WTC11 (cell line): Measurements from ENCODE around the gene NCS1.

Experiments used
- GRHL2 ChIP-seq: fragments of 250-450 bp; sonication (Bioruptor Pico); IDR thresholded peaks from 2 replicates; pipeline ENCODE4 v1.8.0; 2022; ENCODE audit warnings: mild to moderate bottlenecking, moderate library complexity; ENCODE audit not compliant: insufficient replicate concordance, severe bottlenecking
- MXD4 ChIP-seq: fragments of 250-450 bp; sonication (Bioruptor Pico); IDR thresholded peaks from 2 replicates; pipeline ENCODE4 v1.8.0; 2021; ENCODE audit warnings: mild to moderate bottlenecking, moderate library complexity, borderline replicate concordance
- TF ChIP-seq, protein P1 (sequence below): fragments of 200-600 bp; IDR thresholded peaks from 2 replicates; pipeline ENCODE4 v1.8.0; 2022; ENCODE audit warnings: antibody characterized with exemption
- TF ChIP-seq, protein P2 (sequence below): sonication (generic); formaldehyde crosslinking; IDR thresholded peaks from 2 replicates; pipeline ENCODE4 v1.8.0; 2022; ENCODE audit warnings: mild to moderate bottlenecking, missing genetic modification reagents
- TF ChIP-seq, protein P3 (sequence below): sonication (generic); formaldehyde crosslinking; IDR thresholded peaks from 2 replicates; pipeline ENCODE4 v1.8.1; 2023; ENCODE audit warnings: mild to moderate bottlenecking, moderate library complexity, missing genetic modification reagents

DNA sequence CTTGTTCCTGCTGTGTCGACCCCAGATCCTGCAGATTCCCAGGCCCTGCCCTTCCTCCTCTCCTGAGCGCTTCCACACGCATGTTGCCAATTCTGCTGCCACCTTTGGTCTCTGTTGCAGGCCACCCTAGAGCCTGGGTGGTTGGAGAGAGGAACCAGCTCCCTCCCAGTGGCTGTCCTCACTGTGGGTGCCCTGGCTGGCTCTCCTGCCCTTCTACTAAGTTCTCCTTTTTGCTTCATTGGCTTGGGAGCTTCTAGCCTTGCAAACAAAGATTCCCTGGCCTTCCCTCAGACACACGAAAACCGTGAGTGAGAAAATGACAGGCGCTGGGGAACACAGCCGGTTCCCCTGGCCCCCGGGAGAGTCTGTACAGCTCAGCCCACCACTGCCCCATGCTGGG, 14.2 kb upstream of the NCS1 start:
- TF ChIP-seq, protein P1, sequence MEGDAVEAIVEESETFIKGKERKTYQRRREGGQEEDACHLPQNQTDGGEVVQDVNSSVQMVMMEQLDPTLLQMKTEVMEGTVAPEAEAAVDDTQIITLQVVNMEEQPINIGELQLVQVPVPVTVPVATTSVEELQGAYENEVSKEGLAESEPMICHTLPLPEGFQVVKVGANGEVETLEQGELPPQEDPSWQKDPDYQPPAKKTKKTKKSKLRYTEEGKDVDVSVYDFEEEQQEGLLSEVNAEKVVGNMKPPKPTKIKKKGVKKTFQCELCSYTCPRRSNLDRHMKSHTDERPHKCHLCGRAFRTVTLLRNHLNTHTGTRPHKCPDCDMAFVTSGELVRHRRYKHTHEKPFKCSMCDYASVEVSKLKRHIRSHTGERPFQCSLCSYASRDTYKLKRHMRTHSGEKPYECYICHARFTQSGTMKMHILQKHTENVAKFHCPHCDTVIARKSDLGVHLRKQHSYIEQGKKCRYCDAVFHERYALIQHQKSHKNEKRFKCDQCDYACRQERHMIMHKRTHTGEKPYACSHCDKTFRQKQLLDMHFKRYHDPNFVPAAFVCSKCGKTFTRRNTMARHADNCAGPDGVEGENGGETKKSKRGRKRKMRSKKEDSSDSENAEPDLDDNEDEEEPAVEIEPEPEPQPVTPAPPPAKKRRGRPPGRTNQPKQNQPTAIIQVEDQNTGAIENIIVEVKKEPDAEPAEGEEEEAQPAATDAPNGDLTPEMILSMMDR = no peak
- TF ChIP-seq, protein P2, sequence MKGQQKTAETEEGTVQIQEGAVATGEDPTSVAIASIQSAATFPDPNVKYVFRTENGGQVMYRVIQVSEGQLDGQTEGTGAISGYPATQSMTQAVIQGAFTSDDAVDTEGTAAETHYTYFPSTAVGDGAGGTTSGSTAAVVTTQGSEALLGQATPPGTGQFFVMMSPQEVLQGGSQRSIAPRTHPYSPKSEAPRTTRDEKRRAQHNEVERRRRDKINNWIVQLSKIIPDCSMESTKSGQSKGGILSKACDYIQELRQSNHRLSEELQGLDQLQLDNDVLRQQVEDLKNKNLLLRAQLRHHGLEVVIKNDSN (CRISPR knock-in tag) = no peak
- TF ChIP-seq, protein P3, sequence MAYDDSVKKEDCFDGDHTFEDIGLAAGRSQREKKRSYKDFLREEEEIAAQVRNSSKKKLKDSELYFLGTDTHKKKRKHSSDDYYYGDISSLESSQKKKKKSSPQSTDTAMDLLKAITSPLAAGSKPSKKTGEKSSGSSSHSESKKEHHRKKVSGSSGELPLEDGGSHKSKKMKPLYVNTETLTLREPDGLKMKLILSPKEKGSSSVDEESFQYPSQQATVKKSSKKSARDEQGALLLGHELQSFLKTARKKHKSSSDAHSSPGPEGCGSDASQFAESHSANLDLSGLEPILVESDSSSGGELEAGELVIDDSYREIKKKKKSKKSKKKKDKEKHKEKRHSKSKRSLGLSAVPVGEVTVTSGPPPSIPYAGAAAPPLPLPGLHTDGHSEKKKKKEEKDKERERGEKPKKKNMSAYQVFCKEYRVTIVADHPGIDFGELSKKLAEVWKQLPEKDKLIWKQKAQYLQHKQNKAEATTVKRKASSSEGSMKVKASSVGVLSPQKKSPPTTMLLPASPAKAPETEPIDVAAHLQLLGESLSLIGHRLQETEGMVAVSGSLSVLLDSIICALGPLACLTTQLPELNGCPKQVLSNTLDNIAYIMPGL (CRISPR knock-in tag) = no peak
- TF ChIP-seq GRHL2 (CRISPR knock-in tag) (no peak), MXD4 (no peak)
